Endothelial cell (in vitro differentiated cells): ENCODE results near the gene GNA14. TPM values are rescaled to one million over a fixed set of nuclear protein-coding genes. Genes with fewer than 3 reads are reported as not detected.

ENCODE experiments used
- DNase-seq: peaks from one replicate; pipeline ENCODE4 v3.0.0; 2021; ENCODE audit warnings: low spot score
- H3K27ac Mint-ChIP-seq: one replicate; pipeline ENCODE4 v1.8.0; 2021; ENCODE audit warnings: mixed read lengths, inconsistent platforms; ENCODE audit not compliant: unreplicated experiment
- H3K27me3 Mint-ChIP-seq: one replicate; pipeline ENCODE4 v1.8.0; 2021; ENCODE audit warnings: mild to moderate bottlenecking, moderate library complexity, mixed read lengths, inconsistent platforms; ENCODE audit not compliant: unreplicated experiment
- H3K36me3 Mint-ChIP-seq: one replicate; pipeline ENCODE4 v1.8.0; 2021; ENCODE audit warnings: mild to moderate bottlenecking, low read depth, mixed read lengths, inconsistent platforms; ENCODE audit not compliant: unreplicated experiment
- H3K4me1 Mint-ChIP-seq: one replicate; pipeline ENCODE4 v1.8.0; 2021; ENCODE audit warnings: mild to moderate bottlenecking, mixed read lengths, inconsistent platforms; ENCODE audit not compliant: unreplicated experiment
- H3K4me3 Mint-ChIP-seq: one replicate; pipeline ENCODE4 v1.8.0; 2021; ENCODE audit warnings: mild to moderate bottlenecking, mixed read lengths, inconsistent platforms; ENCODE audit not compliant: unreplicated experiment
- H3K9me3 Mint-ChIP-seq: one replicate; pipeline ENCODE4 v1.8.0; 2021; ENCODE audit warnings: mixed read lengths, inconsistent platforms; ENCODE audit not compliant: unreplicated experiment
- CTCF ChIP-seq: fragments of 200-600 bp; sonication (generic); IDR thresholded peaks from one replicate; pipeline ENCODE4 v1.5.0; 2021; ENCODE audit warnings: antibody characterized with exemption; ENCODE audit not compliant: unreplicated experiment
- total RNA-seq: library from RNA; stranded (reverse); fragmentation: NEBNext Ultra II Directional; extraction: Animal tissue kit (Norgen Biotek cat#: 25700); gene quantifications from one replicate; pipeline ENCODE4 v1.2.1, GENCODE V29; 2021; ENCODE audit not compliant: unreplicated experiment

The GNA14 gene
- total RNA-seq, 1 donor from 2014 or later, result 10.6 TPM

GRCh38 chr9:77659926-77660325, 11.8 kb upstream of the GNA14 start:
- H3K27me3 Mint-ChIP-seq, result no peaks in the 10 kb centered on the region
- H3K4me1 Mint-ChIP-seq, result peaks cover 16% of the 10 kb centered on the region
- no peak overlapping the region for H3K27ac Mint-ChIP-seq
- no peak for DNase-seq
- no peak for TF ChIP-seq CTCF
- H3K36me3 Mint-ChIP-seq, result no peaks in the 10 kb centered on the region
- H3K4me3 Mint-ChIP-seq, result no peak overlapping the region
- no peaks in the 10 kb centered on the region for H3K9me3 Mint-ChIP-seq

- H3K27ac Mint-ChIP-seq, result no peak overlapping the region
- DNase-seq, result no peak
- H3K4me3 Mint-ChIP-seq, result no peak overlapping the region
- H3K9me3 Mint-ChIP-seq, result no peaks in the 10 kb centered on the region
- H3K36me3 Mint-ChIP-seq, result peaks cover 6% of the 10 kb centered on the region
- TF ChIP-seq CTCF, result no peak
- peaks cover 11% of the 10 kb centered on the region for H3K4me1 Mint-ChIP-seq
- H3K27me3 Mint-ChIP-seq, result peaks cover 5% of the 10 kb centered on the region
These were observed 3.1 kb upstream of the GNA14 start for GRCh38 chr9:77651203-77651602.

GRCh38 chr9:77649109-77649812, 1.1 kb upstream of the GNA14 start:
- Mint-ChIP-seq H3K4me3 (peak overlapping the region; percentile 89), H3K36me3 (peaks cover 6% of the 10 kb centered on the region), H3K4me1 (peaks cover 21% of the 10 kb centered on the region), H3K9me3 (no peaks in the 10 kb centered on the region), H3K27me3 (peaks cover 5% of the 10 kb centered on the region), H3K27ac (no peak overlapping the region)
- DNase-seq, result no peak
- peak; percentile 58 for TF ChIP-seq CTCF

- Mint-ChIP-seq H3K27me3 (peaks cover 5% of the 10 kb centered on the region), H3K4me1 (peaks cover 21% of the 10 kb centered on the region), H3K9me3 (no peaks in the 10 kb centered on the region), H3K4me3 (peak overlapping the region; percentile 89), H3K27ac (peak overlapping the region; percentile 61), H3K36me3 (peaks cover 6% of the 10 kb centered on the region)
- DNase-seq, result peak; percentile 38
- TF ChIP-seq CTCF, result no peak
These were observed 572 bp downstream of the GNA14 start for GRCh38 chr9:77647267-77648233.
